ENCODE results near the gene COBL. TPM values are rescaled to one million over a fixed set of nuclear protein-coding genes. Genes with fewer than 3 reads are reported as not detected.

The COBL gene
- total and polyA plus RNA-seq, 12 donors: 15.5 to 109 (median 87.8) TPM

DNA sequence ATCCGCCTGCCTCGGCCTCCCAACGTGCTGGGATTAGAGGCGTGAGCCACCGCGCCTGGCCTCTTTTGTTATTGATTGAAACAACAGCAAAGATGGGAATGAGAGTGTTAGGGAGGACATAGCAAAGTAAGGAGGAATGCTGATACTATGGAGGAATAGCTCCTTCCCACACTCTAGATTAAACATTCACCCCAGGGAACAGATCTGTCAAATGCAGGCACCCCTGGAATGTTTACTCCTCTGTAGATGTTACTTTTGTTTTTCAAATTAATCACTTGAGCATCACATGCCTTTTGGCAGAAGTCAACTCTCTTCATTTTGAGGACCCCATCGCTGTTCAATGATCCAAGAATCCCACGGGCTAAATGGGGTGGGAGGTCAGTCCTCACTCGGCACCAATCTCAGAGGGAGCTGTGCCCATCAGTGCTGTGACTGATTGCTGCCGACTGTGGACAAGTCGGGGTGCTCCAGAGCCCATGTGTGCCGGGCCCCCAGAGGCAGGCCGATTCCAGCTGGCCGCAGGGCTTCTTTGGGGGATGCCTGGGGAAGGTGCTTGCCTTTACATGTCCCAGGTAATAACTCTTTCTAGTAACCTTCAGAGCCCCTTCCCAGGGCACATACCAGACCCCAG is 10.2 kb upstream of the COBL start:
- H3K9me3 ChIP-seq: no peaks in the 10 kb centered on the region
- WGBS, 2 donors: 55 to 66% methylated on average over 14 of the region's 14 CpGs
- no peak overlapping the region for H3K27ac ChIP-seq
- no peaks in the 10 kb centered on the region for H3K4me1 ChIP-seq
- H3K4me3 ChIP-seq: no peak overlapping the region
- no peak for ATAC-seq
- no peak for TF ChIP-seq CTCF (IDR thresholded peaks at IDR 0.05)
- intact Hi-C loops (cut with DNase I): no loop called here
- no peaks in the 10 kb centered on the region for H3K36me3 ChIP-seq
- DNase-seq: no peak
- H3K27me3 ChIP-seq: peaks cover 0 to 7% (median 0%) of the 10 kb centered on the region in 7 donors

- H3K36me3 ChIP-seq: no peaks in the 10 kb centered on the region
- intact Hi-C loops (cut with DNase I): no loop called here
- H3K27ac ChIP-seq: no peak overlapping the region
- H3K4me3 ChIP-seq: no peak overlapping the region
- no peaks in the 10 kb centered on the region for H3K9me3 ChIP-seq
- H3K27me3 ChIP-seq: peaks cover 0 to 7% (median 0%) of the 10 kb centered on the region in 7 donors
- TF ChIP-seq CTCF (IDR thresholded peaks at IDR 0.05): no peak
- no peak for DNase-seq
- no peak for ATAC-seq
- no peaks in the 10 kb centered on the region for H3K4me1 ChIP-seq
Measured at GRCh38 chr7:51325908-51326307, 9.3 kb upstream of the COBL start.

GRCh38 chr7:51325261-51325676 is 8.7 kb upstream of the COBL start:
- Histone ChIP-seq H3K27ac (no peak overlapping the region), H3K4me3 (no peak overlapping the region), H3K4me1 (no peaks in the 10 kb centered on the region), H3K36me3 (no peaks in the 10 kb centered on the region), H3K27me3 (peaks cover 0 to 7% (median 0%) of the 10 kb centered on the region in 7 donors), H3K9me3 (no peaks in the 10 kb centered on the region)
- 78% methylated on average over 6 of the region's 6 CpGs for WGBS, 2 donors
- intact Hi-C loops (cut with DNase I): no loop called here
- no peak for ATAC-seq
- TF ChIP-seq CTCF (IDR thresholded peaks at IDR 0.05): no peak
- no peak for DNase-seq

DNA sequence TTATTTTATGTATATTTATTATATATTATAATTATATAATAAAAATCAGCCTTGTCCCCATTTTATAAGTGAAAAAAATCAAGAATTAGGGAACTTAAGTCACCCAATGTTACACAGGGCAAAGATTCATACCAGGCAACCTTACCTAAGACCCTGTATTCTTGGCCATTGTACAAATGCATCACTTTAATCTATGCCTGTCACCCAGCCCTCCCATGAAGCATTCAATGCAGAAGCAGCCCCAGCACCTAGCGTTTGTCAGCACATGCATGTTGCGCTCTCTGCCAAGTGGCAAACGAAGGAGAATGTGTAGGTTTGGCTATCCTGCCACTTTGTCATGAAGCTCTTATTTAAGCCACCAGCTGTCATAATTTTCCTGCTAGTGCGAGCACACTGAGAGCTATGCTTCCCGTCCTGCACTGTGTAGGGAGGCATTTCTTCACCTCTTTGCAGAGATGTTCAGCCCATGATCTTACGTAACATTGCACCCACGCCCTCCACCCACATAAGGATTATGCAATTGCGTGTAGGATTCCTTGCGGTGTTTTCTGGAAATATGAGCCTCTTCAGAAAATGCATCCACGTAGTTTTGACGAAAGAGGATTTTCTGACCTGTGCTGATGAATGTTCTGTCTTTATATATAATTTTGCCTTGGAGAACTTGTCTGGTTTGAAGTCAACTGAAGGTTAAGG is 7.7 kb upstream of the COBL start:
- H3K9me3 ChIP-seq: no peaks in the 10 kb centered on the region
- H3K27me3 ChIP-seq: peaks cover 0 to 7% (median 0%) of the 10 kb centered on the region in 7 donors
- no peak overlapping the region for H3K4me3 ChIP-seq
- no peaks in the 10 kb centered on the region for H3K36me3 ChIP-seq
- no peak for TF ChIP-seq CTCF (IDR thresholded peaks at IDR 0.05)
- WGBS, 2 donors: 81 to 86% methylated on average over 11 of the region's 11 CpGs
- no peak overlapping the region for H3K27ac ChIP-seq
- intact Hi-C loops (cut with DNase I): no loop called here
- H3K4me1 ChIP-seq: no peaks in the 10 kb centered on the region
- ATAC-seq: peak in 1 of 8 donors; percentile 41
- no peak for DNase-seq

All from heart right ventricle (tissue), 16 donors.